NCI-H2227 treated with DMSO at 0.1 percent for 48 hours (cell line): ENCODE measurements around the gene RIPOR2.
A peak's percentile ranks its signal among the peaks of the same experiment; 100 is the strongest.

Experiments used
- DNase-seq: peaks from one replicate; lab custom pipeline; 2025; lab: John Stamatoyannopoulos, UW

Gene RIPOR2

DNA sequence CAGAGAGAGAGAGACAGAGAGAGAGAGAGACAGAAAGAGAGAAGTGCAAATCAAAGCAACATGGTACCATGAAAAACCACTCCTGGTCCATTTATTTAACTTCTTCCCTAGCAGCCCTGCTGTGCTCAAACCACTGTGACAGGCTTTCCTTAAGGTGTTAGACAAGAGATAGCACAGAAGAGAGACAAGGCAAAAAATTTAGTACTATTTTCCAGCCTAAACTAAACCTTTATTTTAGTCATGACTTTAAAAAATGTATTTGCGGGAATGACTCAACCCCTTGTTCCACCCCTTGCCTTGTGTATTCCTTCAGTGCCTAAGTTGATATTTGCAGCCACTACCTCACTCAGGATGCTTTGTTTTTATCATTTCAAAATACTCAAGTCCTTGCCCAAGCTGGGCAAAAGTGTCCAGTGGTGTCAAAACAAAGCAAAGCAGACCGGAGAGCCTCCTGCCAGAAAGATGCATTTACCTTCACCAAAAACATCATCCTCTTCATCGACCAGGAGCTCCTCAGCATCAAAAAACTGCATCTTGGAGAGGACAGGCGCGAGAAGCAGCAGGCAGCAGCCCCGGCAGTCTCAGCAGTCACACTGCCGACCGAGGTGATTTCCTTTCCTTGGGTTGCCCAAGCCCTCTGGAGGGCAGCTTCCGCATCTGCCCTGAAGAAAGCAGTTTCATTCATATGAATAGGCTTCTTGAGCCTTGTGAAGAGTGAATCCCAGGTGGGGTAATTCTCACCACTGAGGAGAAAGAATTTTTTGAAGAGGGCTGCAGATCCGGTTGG, at the start of gene RIPOR2:
Gene RIPOR2, minus strand, starts transcription at position 595 of the 787 bp plus-strand sequence. Its CDS starts 62 bp downstream, at position 533.
- DNase-seq, result peak; percentile 43

DNA sequence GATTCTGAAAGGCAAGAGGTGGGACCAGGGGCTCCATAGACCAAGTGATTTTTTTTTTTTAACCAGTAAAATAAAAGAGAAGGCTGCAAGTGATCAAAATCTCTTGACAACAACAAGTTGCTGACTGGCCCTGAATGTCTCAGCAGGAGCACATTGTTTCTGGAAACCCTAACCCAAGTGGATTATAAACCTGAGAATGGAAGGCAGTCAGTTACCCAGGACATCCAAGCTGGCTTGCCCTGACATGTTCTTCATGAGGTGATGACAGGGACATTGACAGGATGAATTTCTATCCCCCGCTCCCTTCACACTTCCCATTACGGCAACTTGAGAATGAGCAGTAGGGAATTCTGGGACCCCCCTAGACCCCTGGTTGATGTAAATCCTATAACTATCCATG, 49.6 kb upstream of the RIPOR2 start:
- peak; percentile 6 for DNase-seq

GRCh38 chr6:24982231-24982630, 46.5 kb upstream of the RIPOR2 start:
- DNase-seq, result no peak

GRCh38 chr6:24981386-24981760, 45.6 kb upstream of the RIPOR2 start:
- no peak for DNase-seq

DNA sequence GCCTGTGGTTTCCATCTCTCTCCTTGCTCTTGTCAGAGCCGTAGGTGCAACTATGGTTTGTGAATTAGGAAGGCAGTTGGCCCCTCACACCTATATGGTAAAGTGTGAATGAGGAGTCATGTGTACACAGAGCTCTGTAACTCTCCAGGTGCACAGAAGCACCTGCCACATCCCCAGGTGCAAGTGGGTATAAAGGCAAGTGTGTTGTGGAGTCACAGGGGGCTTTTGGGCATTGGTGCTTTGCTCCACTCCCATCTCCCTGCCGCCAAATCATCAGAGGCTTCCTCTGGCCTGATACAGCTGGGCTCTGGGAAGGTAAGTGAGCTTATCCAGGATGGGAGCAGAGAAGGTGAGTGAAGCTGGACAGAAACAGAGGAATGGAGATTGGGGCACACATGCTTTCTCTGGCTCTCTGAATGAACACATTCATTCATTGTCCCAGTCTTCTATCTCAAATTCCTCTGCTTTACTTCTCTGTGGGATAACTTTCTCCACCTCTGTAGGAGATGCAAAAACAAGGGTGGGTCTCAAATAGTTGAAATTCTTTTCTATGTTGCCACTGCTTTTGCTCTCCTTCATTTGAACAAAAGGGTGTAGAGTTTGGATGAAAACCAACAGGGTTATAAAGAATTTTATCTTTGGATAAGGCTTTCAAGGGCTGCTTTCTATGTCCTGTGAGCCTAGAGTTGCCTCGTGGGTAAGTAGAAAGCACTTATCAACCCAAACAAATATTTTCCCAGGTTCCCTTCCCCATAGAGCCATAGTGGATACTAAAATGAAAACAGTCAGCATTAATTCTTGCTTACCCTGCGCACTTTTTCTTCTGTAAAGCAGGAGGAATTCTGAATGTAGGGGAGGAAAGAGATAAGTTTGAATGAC, 45.0 kb upstream of the RIPOR2 start:
- DNase-seq, result no peak

GRCh38 chr6:24979176-24979575, 43.4 kb upstream of the RIPOR2 start:
- DNase-seq, result no peak

DNA sequence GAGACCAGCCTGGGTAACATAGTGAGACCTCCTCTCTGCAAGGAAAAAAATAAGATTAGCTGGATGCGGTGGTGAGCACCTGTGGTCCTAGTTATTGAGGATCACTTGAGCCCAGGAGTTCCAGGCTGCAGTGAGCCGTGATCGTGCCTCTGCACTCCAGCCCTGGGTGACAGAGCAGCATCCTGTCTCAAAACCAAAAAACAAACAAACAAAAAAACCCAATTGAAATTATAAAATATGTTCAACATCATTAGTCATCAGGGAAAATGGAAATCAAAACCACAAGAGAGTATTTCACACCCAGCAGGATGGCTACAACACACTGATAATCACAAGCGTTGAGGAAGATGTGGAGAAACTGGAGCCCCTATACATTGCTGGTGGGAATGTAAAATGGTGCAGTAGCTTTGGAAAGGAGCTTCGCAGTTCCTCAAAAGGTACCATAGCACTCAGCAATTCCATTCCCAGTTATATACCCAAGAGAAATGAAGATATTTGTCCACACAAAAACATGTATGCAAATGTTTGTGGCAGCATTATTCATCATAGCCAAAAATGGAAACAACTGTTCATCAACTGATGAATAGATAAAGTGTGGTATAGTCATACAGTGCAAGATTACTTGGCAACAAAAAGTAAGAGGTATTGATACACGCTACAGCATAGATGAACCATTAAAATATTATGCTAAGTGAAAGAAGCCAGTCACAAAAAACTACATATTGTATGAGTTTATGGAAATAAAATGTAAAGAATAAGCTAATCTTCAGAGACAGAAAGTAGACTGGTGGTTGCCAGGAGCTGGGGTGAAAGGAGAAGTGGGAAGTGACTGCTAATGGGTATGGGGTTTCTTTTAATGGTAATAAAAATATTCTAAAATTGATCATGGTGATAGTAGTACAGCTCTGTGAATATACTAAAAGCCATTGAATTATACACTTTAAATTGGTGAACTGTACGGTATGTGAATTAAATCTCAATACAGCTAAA, 38.7 kb upstream of the RIPOR2 start:
- no peak for DNase-seq

DNA sequence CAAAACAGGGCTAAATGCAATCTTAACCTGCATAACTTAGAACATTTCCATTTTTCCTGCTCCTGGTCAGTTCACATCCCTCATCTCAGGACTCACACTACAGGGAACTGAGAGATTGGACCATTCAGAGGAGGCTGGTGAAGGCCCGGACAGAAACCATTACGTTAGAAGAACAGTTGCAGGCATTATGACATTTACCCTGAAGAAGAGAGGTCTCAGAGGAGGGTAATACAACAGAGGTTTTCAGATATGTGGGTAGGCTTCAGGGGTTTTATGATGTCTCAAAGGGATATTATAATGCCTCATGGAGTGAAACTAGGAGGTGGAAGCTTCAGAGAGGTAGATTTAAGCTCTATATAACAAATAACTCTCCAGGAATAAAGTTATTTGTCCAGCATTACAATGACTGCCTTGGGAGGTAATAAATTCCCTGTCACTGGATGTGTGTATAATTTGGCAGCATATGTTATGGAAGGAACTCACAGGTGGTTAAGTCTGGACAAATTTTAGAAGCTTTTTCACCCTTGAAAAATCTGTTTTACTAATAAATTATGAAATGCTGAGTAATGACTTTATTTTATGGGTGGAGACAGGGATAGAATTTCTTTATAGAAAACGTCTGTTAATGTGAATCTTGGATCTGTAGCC, 36.7 kb upstream of the RIPOR2 start:
- DNase-seq, result peak; percentile 47

- no peak for DNase-seq
Observed at GRCh38 chr6:24971067-24971466, 35.3 kb upstream of the RIPOR2 start.

DNA sequence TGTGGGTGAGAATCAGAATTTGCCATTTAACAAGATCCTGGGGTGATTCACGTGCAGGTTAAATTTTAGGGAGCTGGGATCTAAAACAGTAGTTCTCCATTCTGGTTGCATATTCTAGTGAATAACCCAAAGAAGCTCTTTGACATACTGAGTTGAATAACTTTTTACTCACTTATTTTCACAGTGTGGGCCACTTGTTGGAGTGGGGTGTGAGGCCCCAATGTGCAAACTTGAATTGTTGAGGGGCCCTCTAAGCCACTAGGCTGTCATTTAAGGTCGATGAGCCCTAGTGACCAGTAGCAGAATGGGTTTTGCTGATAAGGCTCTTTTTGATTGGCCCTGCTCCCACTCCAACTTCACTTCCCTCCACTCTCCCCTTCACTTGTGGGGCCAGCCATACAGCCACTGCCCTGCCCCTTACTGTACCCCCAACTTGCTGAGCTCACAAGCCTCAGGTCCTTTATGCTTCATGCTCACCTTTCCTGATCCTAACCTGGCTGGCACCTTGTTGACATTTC, 33.6 kb upstream of the RIPOR2 start:
- DNase-seq, result no peak

DNA sequence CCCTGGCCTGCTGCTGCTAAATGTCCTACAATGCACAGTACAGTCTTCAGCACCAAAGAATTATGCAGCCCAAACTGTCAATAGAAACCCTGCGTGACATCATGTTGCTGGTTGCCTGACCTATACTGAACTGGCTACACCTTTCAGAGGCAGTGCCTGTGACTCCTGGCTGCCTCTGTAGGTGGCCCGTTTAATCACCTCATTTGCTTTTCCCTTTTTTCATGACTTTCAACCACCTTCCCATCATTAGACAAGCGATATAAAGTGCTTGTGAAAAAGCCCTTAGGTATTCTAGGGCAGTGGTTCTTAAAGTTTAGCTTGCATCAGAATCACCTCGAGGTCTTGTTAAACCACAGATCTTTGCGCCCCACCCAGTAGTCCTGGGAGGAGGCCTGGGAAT, 33.0 kb upstream of the RIPOR2 start:
- DNase-seq, result no peak

DNA sequence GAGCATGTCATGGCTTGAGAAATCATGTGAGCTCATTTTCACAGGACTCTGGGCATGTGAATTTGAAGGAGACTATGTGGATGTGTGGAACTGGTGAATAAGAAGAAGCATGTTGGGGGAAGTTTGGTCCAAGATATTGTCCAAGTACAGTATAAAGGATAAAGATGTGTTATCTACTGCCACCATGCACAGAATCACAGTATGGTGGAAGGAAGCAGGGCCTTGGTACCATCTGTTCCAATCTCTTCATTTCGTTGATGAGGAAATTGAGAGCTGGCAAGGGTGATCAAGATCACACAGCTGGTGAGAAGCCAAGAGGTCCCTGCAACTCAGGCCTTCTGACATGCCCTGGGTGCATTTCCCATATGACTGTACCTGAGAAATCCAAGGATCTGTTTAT, 31.5 kb upstream of the RIPOR2 start:
- no peak for DNase-seq

GRCh38 chr6:24966381-24966780, 30.6 kb upstream of the RIPOR2 start:
- peak; percentile 20 for DNase-seq

DNA sequence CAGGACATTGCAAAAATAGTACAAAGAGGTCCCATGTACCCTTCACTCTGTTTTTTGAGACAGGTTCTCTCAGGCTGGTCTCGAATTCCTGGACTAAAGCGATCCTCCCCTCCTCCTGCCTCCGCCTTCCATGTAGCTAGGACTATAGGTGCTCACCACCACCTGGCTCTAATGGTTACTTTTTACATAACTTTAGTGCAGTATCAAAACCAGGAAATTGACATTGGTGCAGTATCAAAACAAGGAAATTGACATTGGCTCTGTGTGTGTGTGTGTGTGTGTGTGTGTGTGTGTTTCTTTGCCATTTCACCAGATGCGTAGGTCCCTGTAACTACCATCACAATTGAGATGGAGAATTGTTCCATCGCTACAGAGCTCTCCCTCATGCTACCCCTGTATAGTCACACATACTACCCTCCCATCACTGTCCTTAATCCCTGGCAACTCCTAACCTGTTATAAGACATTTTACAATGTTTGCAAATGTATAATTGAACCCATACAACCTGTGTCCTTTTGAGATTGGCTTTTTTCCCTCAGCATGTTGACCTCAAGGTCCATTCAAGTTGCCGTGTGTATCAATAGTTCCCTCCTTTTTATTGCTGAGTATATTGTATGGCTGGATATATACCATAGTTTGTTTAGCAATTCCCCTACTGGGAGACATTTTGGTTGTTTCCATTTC, 28.3 kb upstream of the RIPOR2 start:
- DNase-seq, result no peak

- no peak for DNase-seq
Observed at GRCh38 chr6:24963339-24963738, 27.6 kb upstream of the RIPOR2 start.

GRCh38 chr6:24961852-24962251, 26.1 kb upstream of the RIPOR2 start:
- DNase-seq, result no peak

GRCh38 chr6:24960991-24961475, 25.3 kb upstream of the RIPOR2 start:
- no peak for DNase-seq

- no peak for DNase-seq
Observed at GRCh38 chr6:24959319-24959718, 23.6 kb upstream of the RIPOR2 start.

GRCh38 chr6:24957199-24957598, 21.4 kb upstream of the RIPOR2 start:
- DNase-seq, result no peak

GRCh38 chr6:24953726-24954125, 18.0 kb upstream of the RIPOR2 start:
- DNase-seq, result no peak
